Endothelial cell (in vitro differentiated cells): ENCODE data around the gene DHRSX. TPM values are rescaled to one million over a fixed set of nuclear protein-coding genes. Genes with fewer than 3 reads are reported as not detected.

Source experiments
- DNase-seq: peaks from one replicate; pipeline ENCODE4 v3.0.0; 2021; ENCODE audit warnings: low spot score
- H3K27ac Mint-ChIP-seq: one replicate; pipeline ENCODE4 v1.8.0; 2021; ENCODE audit warnings: mixed read lengths, inconsistent platforms; ENCODE audit not compliant: unreplicated experiment
- H3K27me3 Mint-ChIP-seq: one replicate; pipeline ENCODE4 v1.8.0; 2021; ENCODE audit warnings: mild to moderate bottlenecking, moderate library complexity, mixed read lengths, inconsistent platforms; ENCODE audit not compliant: unreplicated experiment
- H3K36me3 Mint-ChIP-seq: one replicate; pipeline ENCODE4 v1.8.0; 2021; ENCODE audit warnings: mild to moderate bottlenecking, low read depth, mixed read lengths, inconsistent platforms; ENCODE audit not compliant: unreplicated experiment
- H3K4me1 Mint-ChIP-seq: one replicate; pipeline ENCODE4 v1.8.0; 2021; ENCODE audit warnings: mild to moderate bottlenecking, mixed read lengths, inconsistent platforms; ENCODE audit not compliant: unreplicated experiment
- H3K4me3 Mint-ChIP-seq: one replicate; pipeline ENCODE4 v1.8.0; 2021; ENCODE audit warnings: mild to moderate bottlenecking, mixed read lengths, inconsistent platforms; ENCODE audit not compliant: unreplicated experiment
- H3K9me3 Mint-ChIP-seq: one replicate; pipeline ENCODE4 v1.8.0; 2021; ENCODE audit warnings: mixed read lengths, inconsistent platforms; ENCODE audit not compliant: unreplicated experiment
- CTCF ChIP-seq: fragments of 200-600 bp; sonication (generic); IDR thresholded peaks from one replicate; pipeline ENCODE4 v1.5.0; 2021; ENCODE audit warnings: antibody characterized with exemption; ENCODE audit not compliant: unreplicated experiment
- total RNA-seq: library from RNA; stranded (reverse); fragmentation: NEBNext Ultra II Directional; extraction: Animal tissue kit (Norgen Biotek cat#: 25700); gene quantifications from one replicate; pipeline ENCODE4 v1.2.1, GENCODE V29; 2021; ENCODE audit not compliant: unreplicated experiment

The DHRSX gene
- total RNA-seq, 1 donor from 2014 or later: 22.2 TPM

GRCh38 chrX:2237976-2238375 is 262.8 kb downstream of the DHRSX start:
- Mint-ChIP-seq H3K27me3 (peaks cover 3% of the 10 kb centered on the region), H3K36me3 (peaks cover 4% of the 10 kb centered on the region), H3K27ac (no peak overlapping the region), H3K4me3 (no peak overlapping the region), H3K9me3 (no peaks in the 10 kb centered on the region), H3K4me1 (peaks cover 8% of the 10 kb centered on the region)
- no peak for TF ChIP-seq CTCF
- no peak for DNase-seq

GRCh38 chrX:2231570-2232192 is 269.1 kb downstream of the DHRSX start:
- H3K27ac Mint-ChIP-seq: no peak overlapping the region
- TF ChIP-seq CTCF: no peak
- H3K4me3 Mint-ChIP-seq: no peak overlapping the region
- H3K27me3 Mint-ChIP-seq: peaks cover 4% of the 10 kb centered on the region
- DNase-seq: no peak
- peaks cover 3% of the 10 kb centered on the region for H3K4me1 Mint-ChIP-seq
- H3K36me3 Mint-ChIP-seq: peaks cover 44% of the 10 kb centered on the region
- H3K9me3 Mint-ChIP-seq: peaks cover 20% of the 10 kb centered on the region

- no peak for TF ChIP-seq CTCF
- peaks cover 48% of the 10 kb centered on the region for H3K36me3 Mint-ChIP-seq
- H3K27ac Mint-ChIP-seq: no peak overlapping the region
- peaks cover 3% of the 10 kb centered on the region for H3K4me1 Mint-ChIP-seq
- peaks cover 25% of the 10 kb centered on the region for H3K9me3 Mint-ChIP-seq
- no peak for DNase-seq
- H3K27me3 Mint-ChIP-seq: peaks cover 7% of the 10 kb centered on the region
- no peak overlapping the region for H3K4me3 Mint-ChIP-seq
Measured at GRCh38 chrX:2230457-2230856, 270.3 kb downstream of the DHRSX start.

- Mint-ChIP-seq H3K27me3 (peaks cover 16% of the 10 kb centered on the region), H3K9me3 (peaks cover 42% of the 10 kb centered on the region), H3K4me3 (no peak overlapping the region), H3K27ac (no peak overlapping the region), H3K4me1 (peaks cover 3% of the 10 kb centered on the region), H3K36me3 (peaks cover 64% of the 10 kb centered on the region)
- TF ChIP-seq CTCF: no peak
- no peak for DNase-seq
Measured at GRCh38 chrX:2228536-2228935, 272.2 kb downstream of the DHRSX start.

GRCh38 chrX:2226906-2227656 is 273.7 kb downstream of the DHRSX start:
- TF ChIP-seq CTCF: no peak
- Mint-ChIP-seq H3K4me1 (peaks cover 3% of the 10 kb centered on the region), H3K27me3 (peaks cover 18% of the 10 kb centered on the region), H3K9me3 (peaks cover 54% of the 10 kb centered on the region), H3K27ac (no peak overlapping the region), H3K36me3 (peaks cover 73% of the 10 kb centered on the region), H3K4me3 (no peak overlapping the region)
- no peak for DNase-seq
